Measurements from ENCODE around the gene RSRC2.

DNA sequence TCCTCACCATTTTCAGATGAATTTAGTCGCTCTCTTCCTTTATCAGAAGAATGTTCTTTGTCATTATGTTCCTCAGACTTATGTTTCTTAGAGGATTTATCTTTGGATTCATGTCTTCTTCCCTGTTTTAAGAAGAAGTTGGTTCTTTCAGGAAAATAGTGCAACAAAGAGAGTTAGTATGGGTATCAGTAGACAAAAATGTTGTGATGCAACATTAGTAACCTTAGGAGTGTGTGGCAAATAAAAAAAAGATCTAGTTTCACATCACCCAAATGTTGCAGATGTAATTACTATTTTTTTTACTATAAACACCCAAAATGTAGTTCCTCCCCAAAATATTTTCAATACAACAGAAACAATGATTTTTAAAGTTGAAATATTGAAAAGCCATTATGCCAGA lies 7.8 kb downstream of the RSRC2 start:
- TF ChIP-seq, protein P1, sequence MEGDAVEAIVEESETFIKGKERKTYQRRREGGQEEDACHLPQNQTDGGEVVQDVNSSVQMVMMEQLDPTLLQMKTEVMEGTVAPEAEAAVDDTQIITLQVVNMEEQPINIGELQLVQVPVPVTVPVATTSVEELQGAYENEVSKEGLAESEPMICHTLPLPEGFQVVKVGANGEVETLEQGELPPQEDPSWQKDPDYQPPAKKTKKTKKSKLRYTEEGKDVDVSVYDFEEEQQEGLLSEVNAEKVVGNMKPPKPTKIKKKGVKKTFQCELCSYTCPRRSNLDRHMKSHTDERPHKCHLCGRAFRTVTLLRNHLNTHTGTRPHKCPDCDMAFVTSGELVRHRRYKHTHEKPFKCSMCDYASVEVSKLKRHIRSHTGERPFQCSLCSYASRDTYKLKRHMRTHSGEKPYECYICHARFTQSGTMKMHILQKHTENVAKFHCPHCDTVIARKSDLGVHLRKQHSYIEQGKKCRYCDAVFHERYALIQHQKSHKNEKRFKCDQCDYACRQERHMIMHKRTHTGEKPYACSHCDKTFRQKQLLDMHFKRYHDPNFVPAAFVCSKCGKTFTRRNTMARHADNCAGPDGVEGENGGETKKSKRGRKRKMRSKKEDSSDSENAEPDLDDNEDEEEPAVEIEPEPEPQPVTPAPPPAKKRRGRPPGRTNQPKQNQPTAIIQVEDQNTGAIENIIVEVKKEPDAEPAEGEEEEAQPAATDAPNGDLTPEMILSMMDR (IDR thresholded peaks at IDR 0.05; ENCODE audit: borderline replicate concordance, extremely low read depth, low read length, poor library complexity, severe bottlenecking) = no peak
- TF ChIP-seq EZH2 (IDR thresholded peaks at IDR 0.05; ENCODE audit: borderline replicate concordance, low read depth, low read length, severe bottlenecking) = no peak
